NCI-H345 treated with DMSO at 0.1 percent for 48 hours (cell line): ENCODE results near the gene ETNK2.

Experiments
- DNase-seq: peaks from one replicate; lab custom pipeline; 2025; ENCODE audit not compliant: unreplicated experiment; lab: John Stamatoyannopoulos, UW

Gene ETNK2

GRCh38 chr1:204127597-204128242 is 24.1 kb downstream of the ETNK2 start:
- DNase-seq = peak; percentile 50

- no peak for DNase-seq
Measured at GRCh38 chr1:204126956-204127355, 24.9 kb downstream of the ETNK2 start.

DNA sequence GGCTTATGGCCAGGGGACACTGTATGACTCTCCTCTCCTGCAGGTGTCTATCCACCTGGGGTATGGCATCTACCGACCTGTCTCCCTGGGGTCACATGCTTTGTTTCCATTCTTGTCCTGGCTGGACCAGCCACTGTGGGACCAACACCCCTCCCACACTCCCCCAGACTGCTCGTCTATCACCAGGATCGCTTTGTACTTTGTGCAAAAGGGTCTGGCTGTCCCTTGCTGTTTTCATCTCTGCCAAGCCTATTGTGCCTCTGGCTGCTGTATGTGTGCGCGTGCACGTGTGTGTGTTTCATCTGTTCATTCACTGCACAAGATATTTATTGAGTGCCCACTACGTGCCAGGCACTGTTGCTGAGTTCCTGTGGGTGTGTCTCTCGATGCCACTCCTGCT is 25.5 kb downstream of the ETNK2 start:
- no peak for DNase-seq

DNA sequence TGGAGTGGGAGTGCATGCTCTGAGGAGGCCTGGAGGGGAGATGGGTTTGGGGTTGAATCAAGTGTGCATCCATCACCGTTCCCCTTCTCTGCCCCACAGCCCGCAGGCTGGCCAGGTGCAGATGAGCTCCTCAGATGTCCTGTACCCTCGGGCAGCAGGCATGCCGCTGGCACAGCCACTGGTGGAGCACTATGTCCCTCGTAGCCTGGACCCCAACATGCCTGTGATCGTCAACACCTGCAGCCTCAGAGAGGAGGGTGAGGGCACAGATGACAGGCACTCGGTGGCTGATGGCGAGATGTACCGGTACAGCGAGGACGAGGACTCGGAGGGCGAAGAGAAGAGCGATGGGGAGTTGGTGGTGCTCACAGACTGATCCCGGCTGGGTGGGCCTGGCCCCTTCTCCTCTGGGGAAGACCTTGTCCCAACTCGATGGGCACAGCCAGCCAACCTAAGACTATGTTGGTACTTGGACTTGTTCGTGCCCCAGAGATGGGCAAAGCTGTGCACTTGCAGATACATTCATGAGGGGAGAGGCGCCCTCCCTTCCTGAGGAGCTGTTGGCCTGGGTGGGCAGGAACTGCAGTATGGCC is 26.0 kb downstream of the ETNK2 start:
- DNase-seq = no peak

GRCh38 chr1:204124639-204125038 is 27.2 kb downstream of the ETNK2 start:
- no peak for DNase-seq

DNA sequence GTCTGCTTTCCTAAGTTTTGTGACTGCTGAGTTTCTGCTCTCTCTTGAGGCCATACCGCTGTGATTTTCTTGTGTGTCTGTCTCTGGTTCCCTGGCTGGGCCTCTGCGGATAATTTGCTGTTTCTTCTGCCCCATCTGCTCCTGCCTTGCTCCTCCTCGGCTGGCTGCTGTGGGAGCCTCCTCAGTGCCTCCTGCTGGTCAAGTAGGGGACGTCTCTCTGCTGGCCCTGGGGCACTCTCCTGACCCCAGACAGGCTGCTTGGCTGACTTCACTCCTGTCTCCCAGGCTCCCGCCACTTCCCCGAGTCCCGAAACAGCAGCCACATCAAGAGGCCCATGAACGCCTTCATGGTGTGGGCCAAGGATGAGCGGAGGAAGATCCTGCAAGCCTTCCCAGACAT is 28.5 kb downstream of the ETNK2 start:
- no peak for DNase-seq

GRCh38 chr1:204121840-204122555 is 29.8 kb downstream of the ETNK2 start:
- no peak for DNase-seq

DNA sequence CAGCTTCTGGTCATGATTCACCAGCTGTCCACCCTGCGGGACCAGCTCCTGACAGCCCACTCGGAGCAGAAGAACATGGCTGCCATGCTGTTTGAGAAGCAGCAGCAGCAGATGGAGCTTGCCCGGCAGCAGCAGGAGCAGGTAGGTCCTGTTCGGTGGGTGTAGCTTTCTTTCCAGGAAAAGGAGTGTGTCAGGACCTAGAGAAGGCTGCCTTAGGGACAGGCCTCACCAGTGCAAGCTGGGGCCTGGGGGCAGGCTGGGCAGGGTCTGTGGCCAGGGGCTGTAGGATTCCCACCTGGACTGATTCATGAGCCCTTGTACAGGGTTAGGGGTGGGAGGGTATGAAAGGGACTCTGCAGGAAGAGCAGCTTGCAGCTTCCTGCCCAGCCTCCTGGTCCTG is 35.3 kb downstream of the ETNK2 start:
- DNase-seq = no peak

DNA sequence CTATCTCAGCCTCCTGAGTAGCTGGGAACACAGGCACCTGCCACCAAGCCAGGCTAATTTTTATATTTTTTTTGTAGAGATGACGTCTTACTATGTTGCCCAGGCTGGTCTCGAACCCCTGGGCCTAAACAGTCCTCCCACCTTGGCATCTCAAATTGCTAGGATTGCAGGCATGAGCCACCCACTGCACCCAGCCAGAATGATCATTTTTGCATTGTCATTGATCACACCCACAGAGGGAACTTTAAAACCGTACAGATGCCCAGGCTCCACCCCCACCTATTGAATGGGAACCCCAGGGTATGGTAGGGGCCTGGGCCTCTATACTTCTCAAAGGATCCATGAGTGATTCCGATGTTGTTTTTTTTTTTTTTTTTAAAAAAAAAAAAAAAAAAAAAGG is 36.7 kb downstream of the ETNK2 start:
- DNase-seq = no peak

GRCh38 chr1:204114606-204115005 is 37.2 kb downstream of the ETNK2 start:
- DNase-seq = no peak

- no peak for DNase-seq
Measured at GRCh38 chr1:204113896-204114295, 37.9 kb downstream of the ETNK2 start.

DNA sequence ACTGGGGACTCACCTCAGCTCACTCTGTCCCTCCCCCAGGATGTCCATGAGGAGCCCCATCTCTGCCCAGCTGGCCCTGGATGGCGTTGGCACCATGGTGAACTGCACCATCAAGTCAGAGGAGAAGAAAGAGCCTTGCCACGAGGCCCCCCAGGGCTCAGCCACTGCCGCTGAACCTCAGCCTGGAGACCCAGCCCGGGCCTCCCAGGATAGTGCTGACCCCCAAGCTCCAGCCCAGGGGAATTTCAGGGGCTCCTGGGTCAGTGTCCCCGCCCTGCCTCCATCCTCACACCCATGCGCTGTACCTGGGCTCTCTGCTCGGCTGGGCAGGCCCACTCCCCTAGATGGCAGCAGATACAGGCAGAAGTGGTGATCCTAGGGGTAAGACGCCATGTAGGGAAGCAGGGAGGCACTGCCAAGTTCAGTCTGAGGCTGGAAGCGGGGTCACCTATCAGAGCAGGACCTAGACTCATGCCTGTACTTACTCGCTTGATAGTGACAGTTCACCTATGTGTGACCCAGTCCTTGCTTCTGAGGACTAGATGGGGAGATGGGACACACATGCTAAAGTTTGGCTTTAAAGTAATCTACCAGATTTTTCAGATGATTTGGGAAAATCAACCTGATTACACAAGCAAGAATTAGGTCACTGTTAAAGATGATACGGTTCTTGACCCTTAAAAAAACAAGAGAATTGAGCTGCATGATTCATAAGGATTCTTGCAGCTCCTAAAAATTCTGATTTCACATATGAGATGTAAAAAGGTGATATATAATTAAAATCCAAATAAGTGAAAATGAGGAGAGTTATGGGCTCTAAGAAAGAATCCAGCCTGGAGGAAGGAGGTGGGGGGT is 38.7 kb downstream of the ETNK2 start:
- DNase-seq = no peak

GRCh38 chr1:204110894-204111633 is 40.8 kb downstream of the ETNK2 start:
- no peak for DNase-seq

- peak; percentile 92 for DNase-seq
Measured at GRCh38 chr1:204108312-204109141, 43.3 kb downstream of the ETNK2 start.

DNA sequence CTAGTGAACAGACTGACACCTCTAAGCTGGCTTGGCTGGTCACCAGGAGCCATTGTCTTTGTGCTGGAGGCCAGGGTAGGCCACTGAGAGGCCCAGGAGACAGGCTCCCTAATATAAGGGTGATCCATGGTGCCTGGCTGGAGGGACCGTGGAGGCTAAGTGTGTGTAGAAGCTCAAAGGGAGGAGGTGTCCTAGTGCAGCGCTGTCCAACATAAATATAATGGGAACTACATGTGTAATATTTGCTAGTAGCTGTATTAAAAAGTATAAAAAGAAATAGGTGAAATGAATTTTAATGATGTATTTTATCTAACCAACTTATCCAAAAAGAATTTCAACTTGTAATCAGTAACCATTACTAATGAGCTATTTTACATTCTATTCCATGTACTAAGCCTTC is 44.0 kb downstream of the ETNK2 start:
- no peak for DNase-seq

DNA sequence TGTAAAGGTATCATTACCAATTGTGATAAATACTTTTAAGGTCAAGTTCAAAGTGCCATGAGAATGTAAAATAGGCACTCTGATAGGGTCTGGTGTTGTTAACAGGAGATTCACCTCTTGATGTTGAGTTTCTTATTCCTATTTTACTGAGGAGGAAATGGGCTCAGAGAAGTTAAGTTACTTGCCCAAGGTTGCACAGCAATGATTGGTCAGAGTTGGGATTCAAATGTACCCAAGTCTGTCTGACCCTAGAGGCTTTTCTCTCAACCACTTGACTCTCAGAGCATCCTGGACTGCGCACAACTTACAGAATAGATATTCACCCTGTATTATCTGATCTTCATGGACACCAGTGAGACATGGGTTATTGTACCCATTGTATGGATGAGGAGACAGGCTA is 45.0 kb downstream of the ETNK2 start:
- no peak for DNase-seq

GRCh38 chr1:204105131-204105515 is 46.7 kb downstream of the ETNK2 start:
- no peak for DNase-seq

GRCh38 chr1:204104331-204105130 is 47.3 kb downstream of the ETNK2 start:
- no peak for DNase-seq

DNA sequence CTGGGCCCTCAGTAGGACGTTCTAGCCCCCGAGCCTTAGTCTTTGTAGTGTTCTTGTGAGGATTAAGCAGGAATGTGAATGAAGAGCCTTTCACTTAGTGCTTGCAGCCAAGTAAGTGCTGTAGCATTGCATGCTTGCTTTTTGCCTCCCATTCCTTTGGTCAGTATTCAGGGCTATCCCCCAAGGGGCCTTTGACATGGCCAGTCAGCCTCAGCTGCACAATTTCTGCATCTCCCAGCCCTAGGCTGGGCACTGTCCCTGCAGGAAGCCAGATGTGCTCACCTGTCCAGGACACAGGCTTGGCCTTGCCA is 48.5 kb downstream of the ETNK2 start:
- no peak for DNase-seq
